ENCODE data around the gene TMED5.

The TMED5 gene

DNA sequence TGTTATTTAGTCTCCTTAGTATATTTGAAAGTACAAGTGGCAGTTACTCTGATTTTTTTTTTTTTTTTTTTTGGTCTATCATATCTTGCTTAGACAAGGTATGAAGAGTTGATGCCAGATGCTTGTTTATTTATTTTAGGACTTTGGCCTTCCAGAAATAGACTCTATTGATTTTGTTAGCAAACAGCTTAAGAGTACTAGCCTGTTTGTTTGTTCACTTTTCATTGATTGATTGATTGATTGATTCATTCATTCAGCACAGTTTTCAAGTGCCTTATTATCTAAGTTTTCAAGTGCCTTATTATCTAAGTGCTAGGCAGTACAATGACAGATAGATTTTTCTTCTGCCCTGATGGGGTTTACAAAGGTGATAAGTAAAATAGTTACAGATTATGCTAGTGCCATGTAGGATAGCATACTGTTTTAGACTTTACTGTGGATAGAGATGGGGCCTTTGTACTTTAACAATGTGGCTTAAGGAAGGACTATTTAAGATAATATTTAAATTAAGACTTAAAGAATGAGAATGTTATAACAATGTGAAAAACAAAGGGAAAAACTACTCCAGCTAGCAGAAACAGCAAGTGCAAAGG lies 50.6 kb downstream of the TMED5 start:
- FAIRE-seq (no peak), DNase-seq (ENCODE audit: extremely low spot score, insufficient read length, low read depth) (no peak)

DNA sequence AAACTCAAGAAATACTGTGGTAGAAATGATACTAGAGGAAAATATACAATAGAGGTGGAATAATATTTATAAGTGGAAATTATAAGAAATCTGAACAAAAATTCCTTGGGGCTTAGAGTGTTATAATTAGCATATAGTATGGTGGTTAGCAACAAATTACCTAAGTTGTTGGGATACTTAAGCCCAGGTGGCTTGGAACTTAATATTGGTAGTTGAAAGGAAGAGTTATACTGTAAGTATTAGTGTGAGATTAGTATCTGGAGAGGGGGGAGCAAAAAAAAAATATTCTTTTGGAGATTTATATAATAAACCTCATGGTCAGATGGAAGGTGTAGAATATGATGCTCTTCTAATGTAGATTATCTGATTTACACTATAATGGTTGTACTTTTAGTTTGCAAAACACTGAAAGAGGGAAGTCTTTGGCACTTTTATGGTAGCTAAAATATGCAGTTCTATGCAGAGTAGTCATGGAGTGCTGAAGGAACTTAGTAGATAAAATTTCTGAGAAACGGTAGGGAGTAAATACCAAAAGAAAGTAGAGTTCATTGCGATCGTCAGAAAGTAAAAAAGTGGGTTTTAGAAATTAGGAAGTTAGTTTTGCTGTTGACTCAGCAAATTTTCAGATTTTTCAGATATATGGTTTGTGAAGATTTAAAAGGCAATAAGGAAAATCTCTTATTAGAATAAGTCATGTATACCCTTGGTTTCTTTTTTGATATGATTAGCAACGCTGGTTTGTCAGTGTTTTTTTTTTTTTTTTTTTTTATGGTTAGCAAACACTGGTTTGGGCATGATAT lies 55.5 kb downstream of the TMED5 start:
- FAIRE-seq (no peak), DNase-seq (ENCODE audit: extremely low spot score, insufficient read length, low read depth) (no peak)

DNA sequence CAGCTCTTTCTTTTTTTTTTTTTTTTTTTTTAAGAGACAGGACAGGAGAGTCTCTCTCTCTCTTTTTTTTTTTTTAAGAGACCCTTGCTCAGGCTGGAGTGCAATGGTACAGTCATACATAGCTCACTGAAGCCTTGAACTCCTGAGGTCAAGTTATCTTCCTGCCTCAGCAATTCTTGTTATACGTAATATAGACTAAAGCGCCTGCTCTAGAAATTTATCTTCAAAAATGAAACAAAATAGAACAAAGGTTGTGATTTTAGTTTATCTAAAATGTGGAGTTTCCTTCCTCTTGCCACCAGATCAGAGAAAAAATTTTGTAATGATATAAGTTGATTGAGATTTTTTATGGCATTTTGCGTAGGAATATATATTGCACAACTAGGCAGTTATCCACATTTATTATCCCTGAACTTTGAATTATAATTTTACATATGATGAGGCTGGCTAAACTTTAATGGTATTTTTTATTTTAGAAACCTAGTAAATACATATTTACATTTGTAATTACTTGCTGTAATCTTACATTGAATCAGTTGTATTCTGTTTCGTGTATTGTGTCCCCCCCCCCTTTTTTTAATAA lies 56.9 kb downstream of the TMED5 start:
- DNase-seq (ENCODE audit: extremely low spot score, insufficient read length, low read depth) = no peak
- FAIRE-seq = no peak

DNA sequence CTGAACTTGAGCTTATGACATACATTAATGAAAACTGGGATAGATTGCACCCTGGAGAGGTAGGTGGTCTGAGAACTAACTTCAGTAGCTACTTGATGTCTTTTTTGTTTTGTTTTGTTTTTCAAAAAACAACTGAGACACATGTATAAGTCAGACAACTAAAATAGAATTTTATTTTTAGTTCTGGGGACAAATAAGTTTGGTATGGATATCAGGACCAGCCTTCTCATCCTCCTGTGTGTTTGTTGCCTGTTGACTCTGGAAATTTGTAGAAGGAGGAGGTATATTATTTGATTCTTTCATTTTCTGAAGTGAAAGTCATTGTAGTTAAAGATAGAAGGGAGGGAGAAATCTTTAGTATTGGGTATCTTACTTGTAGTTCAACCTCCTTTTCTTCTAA lies 59.6 kb downstream of the TMED5 start:
- DNase-seq (ENCODE audit: extremely low spot score, insufficient read length, low read depth) = no peak
- FAIRE-seq = no peak

DNA sequence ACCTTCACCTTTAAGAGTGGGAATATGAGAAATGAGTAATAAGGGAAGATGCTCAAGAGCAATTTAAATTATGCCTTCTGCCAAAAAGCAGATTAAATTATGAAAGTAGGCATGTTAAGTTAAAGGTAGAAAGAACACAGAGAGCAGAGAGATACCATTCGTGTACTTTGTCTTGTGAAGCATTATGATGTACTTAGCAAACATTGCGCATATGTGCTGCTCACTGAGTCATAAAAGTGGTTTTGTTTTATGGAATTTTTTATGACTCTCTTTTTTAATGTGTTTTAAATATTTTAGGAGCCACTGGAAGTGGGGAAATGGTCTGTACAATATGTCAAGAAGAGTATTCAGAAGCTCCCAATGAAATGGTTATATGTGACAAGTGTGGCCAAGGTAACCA lies 65.8 kb downstream of the TMED5 start:
- DNase-seq (ENCODE audit: extremely low spot score, insufficient read length, low read depth) (no peak), FAIRE-seq (no peak)

DNA sequence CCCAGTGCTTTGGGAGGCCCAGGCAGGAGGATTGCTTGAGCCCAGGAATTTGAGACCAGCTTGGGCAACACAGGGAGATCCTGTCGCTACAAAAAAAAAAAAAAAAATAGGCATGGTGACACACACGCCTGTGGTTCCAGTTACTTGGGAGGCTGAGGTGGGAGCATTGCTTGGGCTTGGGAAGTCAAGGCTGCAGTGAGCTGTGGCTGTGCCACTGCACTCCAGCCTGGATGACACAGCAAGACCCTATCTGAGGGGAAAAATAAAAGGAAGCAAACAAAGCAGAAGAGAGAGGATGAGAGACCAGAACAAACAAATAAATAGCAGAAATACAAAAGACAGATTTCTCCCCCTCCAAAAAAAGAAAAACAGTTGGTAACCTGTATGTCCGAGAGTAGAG lies 67.1 kb downstream of the TMED5 start:
- FAIRE-seq (no peak), DNase-seq (ENCODE audit: extremely low spot score, insufficient read length, low read depth) (no peak)

DNA sequence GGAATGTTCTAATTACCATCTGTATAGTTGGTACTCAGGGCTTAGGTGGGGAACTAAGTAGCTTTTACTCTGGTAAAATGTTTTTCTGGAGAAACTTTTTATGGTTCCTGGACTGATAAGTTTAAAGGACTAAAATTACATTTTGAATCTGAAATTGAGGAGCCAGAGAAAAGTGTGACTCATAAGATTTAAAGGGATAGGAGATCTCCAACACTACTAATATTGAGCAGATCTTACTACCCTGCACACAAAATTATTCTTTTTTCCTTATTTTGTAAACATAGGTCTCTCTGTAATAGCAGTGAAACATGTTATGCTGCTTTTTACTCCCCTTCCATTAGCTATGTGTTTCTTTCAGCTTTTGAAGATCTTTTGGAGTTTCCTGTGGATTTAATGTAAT lies 68.7 kb downstream of the TMED5 start:
- no peak for FAIRE-seq
- DNase-seq (ENCODE audit: extremely low spot score, insufficient read length, low read depth) = no peak

DNA sequence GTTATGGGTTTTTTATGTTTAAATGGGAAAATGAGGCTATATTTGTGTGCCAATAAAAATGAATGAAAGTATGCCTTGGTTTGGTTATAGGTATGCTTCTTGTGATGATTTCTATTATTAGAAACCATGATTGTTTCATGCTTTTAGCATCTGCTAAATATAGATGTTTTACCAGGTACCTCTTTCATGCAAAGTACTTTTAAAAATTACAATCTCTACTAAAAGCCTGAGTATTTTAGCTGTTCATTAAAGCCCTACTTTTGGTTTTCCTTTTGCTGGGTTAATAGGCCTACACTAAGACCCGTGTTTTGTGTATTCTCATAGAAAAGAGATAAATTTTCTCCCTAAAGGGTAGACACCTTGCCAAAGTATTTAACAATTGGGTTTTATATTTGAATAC lies 69.1 kb downstream of the TMED5 start:
- FAIRE-seq = peak; percentile 29
- DNase-seq (ENCODE audit: extremely low spot score, insufficient read length, low read depth) = no peak

DNA sequence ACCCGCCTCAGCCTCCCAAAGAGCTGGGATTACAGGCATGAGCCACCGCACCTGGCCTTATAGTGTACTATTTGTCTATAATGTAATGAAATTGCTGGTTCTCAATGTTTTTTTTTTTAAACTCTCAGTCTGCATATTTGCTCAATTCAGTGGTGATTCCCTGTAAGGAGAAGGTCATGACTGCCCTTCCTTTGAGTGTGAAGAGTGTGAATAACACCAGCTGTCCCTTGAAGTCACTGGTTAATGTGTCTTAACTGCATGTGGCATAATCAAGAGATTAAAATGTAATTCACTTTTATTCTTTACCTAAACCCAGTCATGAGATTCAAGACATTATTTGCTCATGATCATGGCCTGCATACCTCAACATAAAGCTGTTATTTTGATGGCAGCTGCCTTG lies 70.6 kb downstream of the TMED5 start:
- DNase-seq (ENCODE audit: extremely low spot score, insufficient read length, low read depth) (no peak), FAIRE-seq (no peak)

DNA sequence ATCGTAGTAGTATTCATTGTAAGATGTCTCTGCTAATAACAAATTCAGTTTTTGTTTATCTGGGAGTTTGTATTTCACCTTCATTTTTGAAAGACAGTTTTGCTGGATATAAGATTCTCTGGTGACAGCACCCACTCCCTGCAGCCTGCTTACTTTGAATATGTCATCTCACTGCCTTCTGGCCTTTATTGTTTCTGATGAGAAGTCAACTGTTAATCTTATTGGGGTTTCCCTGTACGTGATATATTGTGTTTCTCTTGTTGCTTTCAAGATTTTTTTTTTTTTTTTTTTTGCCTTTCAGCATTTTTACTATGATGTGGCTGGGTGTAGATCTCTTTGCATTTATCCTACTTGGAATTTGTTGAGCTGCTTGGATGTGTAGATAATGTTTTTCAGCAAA lies 71.9 kb downstream of the TMED5 start:
- DNase-seq (ENCODE audit: extremely low spot score, insufficient read length, low read depth) = no peak
- no peak for FAIRE-seq

DNA sequence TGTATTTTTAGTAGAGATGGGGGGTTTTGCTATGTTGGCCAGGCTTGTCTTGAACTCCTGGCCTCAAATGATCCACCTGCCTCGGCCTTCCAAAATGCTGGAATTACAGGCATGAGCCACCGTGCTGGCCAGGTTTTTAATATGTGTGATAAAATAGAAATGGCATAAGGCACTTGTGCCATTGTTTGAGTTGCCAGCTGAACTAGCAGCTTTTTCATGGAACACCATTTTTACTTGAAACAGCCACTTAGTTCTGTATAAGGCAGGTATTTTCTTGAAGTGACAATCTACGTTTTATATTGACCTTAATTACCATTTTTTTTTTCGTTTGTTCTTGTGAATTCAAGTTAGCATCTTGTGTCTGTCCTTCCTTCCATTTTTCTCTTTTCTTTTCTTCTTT lies 72.8 kb downstream of the TMED5 start:
- DNase-seq (ENCODE audit: extremely low spot score, insufficient read length, low read depth) (no peak), FAIRE-seq (no peak)

DNA sequence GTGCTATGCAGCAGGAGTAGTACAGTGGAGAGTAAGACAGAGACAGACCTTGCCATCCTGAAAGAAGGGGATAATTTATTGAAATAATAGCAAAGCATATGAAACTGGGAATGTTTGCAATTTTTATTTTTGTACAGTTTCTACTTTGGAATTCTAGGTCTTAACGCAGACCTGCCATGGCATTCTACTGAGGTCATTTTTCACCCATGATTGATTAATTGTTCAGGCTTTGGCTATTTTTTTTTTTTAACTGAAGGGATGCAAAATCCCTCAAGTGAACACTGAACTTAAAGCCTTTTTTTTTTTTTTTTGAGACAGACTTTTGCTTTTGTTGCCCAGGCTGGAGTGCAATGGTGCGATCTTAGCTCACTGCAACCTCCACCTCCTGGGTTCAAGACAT lies 74.0 kb downstream of the TMED5 start:
- FAIRE-seq (no peak), DNase-seq (ENCODE audit: extremely low spot score, insufficient read length, low read depth) (no peak)

DNA sequence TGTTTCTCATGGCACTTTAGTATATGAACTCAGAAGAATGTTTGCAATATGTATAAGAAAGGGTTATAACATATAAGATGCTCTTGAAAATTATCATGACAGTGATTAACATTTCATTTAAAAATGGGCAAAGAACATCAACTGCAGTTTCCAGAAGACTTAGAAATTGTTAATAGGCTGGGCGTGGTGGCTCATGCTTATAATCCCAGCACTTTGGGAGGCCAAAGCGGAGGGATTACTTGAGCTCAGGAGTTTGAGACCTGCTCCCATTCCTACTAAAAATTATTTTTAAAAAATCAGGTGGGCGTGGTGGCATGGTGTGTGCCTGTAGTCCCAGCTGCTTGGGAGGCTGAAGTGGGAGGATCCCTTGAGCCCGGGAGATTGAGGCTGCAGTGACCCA lies 78.1 kb downstream of the TMED5 start:
- DNase-seq (ENCODE audit: extremely low spot score, insufficient read length, low read depth) (no peak), FAIRE-seq (no peak)
